ENCODE measurements around the gene VPS11. TPM values are rescaled to one million over a fixed set of nuclear protein-coding genes. Genes with fewer than 3 reads are reported as not detected.
"Not testable (repeated sequence)": the region's sequence is repeated elsewhere in the genome, so short reads cannot be mapped to it uniquely, and the experiment has no call there.

Gene VPS11
- total RNA-seq, 4 donors from 2014 or later, result 27.4 to 40.2 (median 32.4) TPM

GRCh38 chr11:119101759-119102423, 34.3 kb downstream of the VPS11 start, which contains the start of gene DPAGT1:
Gene DPAGT1 (minus strand): TSS chr11:119101853. CDS start chr11:119101655, 198 bp downstream.
- peaks cover 8 to 21% (median 16%) of the 10 kb centered on the region in 4 donors for H3K36me3 ChIP-seq
- peak; percentile 97 for DNase-seq (ENCODE audit: extremely low spot score)
- H3K4me3 ChIP-seq, result peak within 1 kb of the TSS; percentile 77 to 80 (median 78)
- under 1% methylated on average over 32 of the region's 32 CpGs for WGBS
- no peaks in the 10 kb centered on the region for H3K9me3 ChIP-seq
- intact Hi-C loops (cut with DNase I), result no loop called here
- no peaks in the 10 kb centered on the region for H3K27me3 ChIP-seq
- peaks cover 38 to 45% (median 40%) of the 10 kb centered on the region in 4 donors for H3K4me1 ChIP-seq
- TF ChIP-seq POLR2A (IDR thresholded peaks at IDR 0.05; ENCODE audit: low read depth), result no peak
- TF ChIP-seq, protein P1, sequence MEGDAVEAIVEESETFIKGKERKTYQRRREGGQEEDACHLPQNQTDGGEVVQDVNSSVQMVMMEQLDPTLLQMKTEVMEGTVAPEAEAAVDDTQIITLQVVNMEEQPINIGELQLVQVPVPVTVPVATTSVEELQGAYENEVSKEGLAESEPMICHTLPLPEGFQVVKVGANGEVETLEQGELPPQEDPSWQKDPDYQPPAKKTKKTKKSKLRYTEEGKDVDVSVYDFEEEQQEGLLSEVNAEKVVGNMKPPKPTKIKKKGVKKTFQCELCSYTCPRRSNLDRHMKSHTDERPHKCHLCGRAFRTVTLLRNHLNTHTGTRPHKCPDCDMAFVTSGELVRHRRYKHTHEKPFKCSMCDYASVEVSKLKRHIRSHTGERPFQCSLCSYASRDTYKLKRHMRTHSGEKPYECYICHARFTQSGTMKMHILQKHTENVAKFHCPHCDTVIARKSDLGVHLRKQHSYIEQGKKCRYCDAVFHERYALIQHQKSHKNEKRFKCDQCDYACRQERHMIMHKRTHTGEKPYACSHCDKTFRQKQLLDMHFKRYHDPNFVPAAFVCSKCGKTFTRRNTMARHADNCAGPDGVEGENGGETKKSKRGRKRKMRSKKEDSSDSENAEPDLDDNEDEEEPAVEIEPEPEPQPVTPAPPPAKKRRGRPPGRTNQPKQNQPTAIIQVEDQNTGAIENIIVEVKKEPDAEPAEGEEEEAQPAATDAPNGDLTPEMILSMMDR (IDR thresholded peaks at IDR 0.05), result peak in 1 of 3 experiments; percentile 2
- peak; percentile 72 to 80 for TF ChIP-seq POLR2AphosphoS5 (IDR thresholded peaks at IDR 0.05)
- no peak for TF ChIP-seq EP300 (IDR thresholded peaks at IDR 0.05)
- H3K27ac ChIP-seq (replicated peaks in 1 of 4), result peak within 1 kb of the TSS; percentile 84 to 93 (median 88)

DNA sequence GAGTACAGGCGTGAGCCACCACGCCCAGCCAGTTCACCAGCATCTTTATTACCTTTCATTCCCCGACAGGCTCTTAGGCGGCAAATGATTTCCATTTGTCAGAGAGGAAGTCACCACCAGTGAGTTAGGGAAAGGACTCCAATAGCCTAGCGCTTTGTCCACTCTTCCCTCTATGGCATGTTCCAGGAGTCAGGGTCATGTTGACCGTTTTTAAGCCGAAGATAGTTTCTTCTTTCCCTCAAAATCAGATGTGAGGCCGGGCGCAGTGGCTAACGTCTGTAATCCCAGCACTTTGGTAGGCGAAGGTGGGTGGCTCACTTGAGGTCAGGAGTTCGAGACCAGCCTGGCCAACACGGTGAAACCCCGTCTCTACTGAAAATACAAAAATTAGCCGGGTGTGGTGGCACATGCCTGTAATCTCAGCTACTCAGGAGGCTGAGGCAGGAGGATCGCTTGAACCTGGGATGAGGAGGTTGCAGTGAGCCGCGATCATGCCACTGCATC, 35.6 kb downstream of the VPS11 start:
- DNase-seq (ENCODE audit: extremely low spot score); H3K9me3 ChIP-seq; H3K27me3 ChIP-seq; H3K36me3 ChIP-seq; intact Hi-C loops (cut with DNase I): not testable (repeated sequence)
- H3K4me3 ChIP-seq, result peak overlapping the region; percentile 77 to 80 (median 78)
- WGBS, result 84% methylated on average over 18 of the region's 18 CpGs
- peak overlapping the region; percentile 84 to 93 (median 88) for H3K27ac ChIP-seq (replicated peaks in 1 of 4)
- H3K4me1 ChIP-seq, result peaks cover 40 to 53% (median 46%) of the 10 kb centered on the region in 4 donors

DNA sequence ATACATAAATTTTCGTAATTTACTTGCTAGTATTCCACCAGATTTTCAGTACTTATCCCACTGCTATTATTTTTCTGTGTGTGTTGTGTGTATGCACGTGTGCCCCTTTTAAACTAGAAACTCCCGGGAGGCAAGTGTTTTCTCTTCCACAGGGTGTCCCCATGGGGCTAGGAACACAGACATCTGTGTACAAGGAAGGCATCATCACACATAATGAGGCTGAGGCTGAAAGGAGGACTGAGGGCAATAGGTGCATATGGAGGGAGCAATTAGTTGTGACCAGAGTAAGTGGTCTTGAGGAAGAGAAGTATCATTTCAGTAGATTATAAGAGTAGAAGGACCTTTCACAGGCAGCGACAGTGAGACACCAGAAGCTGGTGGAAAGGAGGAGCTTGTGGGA, 36.2 kb downstream of the VPS11 start:
- H3K4me1 ChIP-seq, result peaks cover 46 to 59% (median 51%) of the 10 kb centered on the region in 4 donors
- no peaks in the 10 kb centered on the region for H3K27me3 ChIP-seq
- no peaks in the 10 kb centered on the region for H3K9me3 ChIP-seq
- peak overlapping the region; percentile 84 to 93 (median 88) for H3K27ac ChIP-seq (replicated peaks in 1 of 4)
- intact Hi-C loops (cut with DNase I), result no loop called here
- WGBS, result 58% methylated on average over 4 of the region's 4 CpGs
- no peak for DNase-seq (ENCODE audit: extremely low spot score)
- TF ChIP-seq EP300 (IDR thresholded peaks at IDR 0.05), result no peak
- no peak for TF ChIP-seq POLR2A (IDR thresholded peaks at IDR 0.05; ENCODE audit: low read depth)
- no peak for TF ChIP-seq POLR2AphosphoS5 (IDR thresholded peaks at IDR 0.05)
- TF ChIP-seq, protein P1 (IDR thresholded peaks at IDR 0.05), result no peak
- no peak overlapping the region for H3K4me3 ChIP-seq
- H3K36me3 ChIP-seq, result peaks cover 0 to 2% (median 1%) of the 10 kb centered on the region in 4 donors

- peak within 1 kb of the TSS; percentile 81 to 90 (median 86) for H3K27ac ChIP-seq (replicated peaks in 1 of 4)
- intact Hi-C loops (cut with DNase I), result no loop called here
- H3K9me3 ChIP-seq, result no peaks in the 10 kb centered on the region
- TF ChIP-seq POLR2A (IDR thresholded peaks at IDR 0.05; ENCODE audit: low read depth), result no peak
- no peak for TF ChIP-seq EP300 (IDR thresholded peaks at IDR 0.05)
- TF ChIP-seq, protein P1 (IDR thresholded peaks at IDR 0.05), result peak in 1 of 3 experiments; percentile 13
- TF ChIP-seq POLR2AphosphoS5 (IDR thresholded peaks at IDR 0.05), result peak; percentile 81 to 82
- H3K4me1 ChIP-seq, result peaks cover 35 to 55% (median 50%) of the 10 kb centered on the region in 4 donors
- 1% methylated on average over 17 of the region's 49 CpGs for WGBS
- H3K27me3 ChIP-seq, result no peaks in the 10 kb centered on the region
- H3K36me3 ChIP-seq, result peaks cover 8 to 16% (median 16%) of the 10 kb centered on the region in 4 donors
- peak; percentile 96 for DNase-seq (ENCODE audit: extremely low spot score)
- H3K4me3 ChIP-seq, result peak within 1 kb of the TSS; percentile 86 to 99 (median 98)
Observed at GRCh38 chr11:119106564-119107537, 39.2 kb downstream of the VPS11 start, which contains the start of gene C2CD2L. Gene C2CD2L (plus strand): TSS chr11:119107344. CDS start chr11:119107742, 398 bp downstream.
